Sigmoid colon (tissue), 4 donors: ENCODE results near the gene CR2.

Experiments
- CTCF ChIP-seq, 4 experiments: fragments of 450-650 bp in 3 of 4; fragments of 200-600 bp in 1 of 4; IDR thresholded peaks; one replicate each; pipeline ENCODE4 v1.5.1; 2016 to 2019; ENCODE audit warnings: antibody characterized with exemption in 4 of 4, mild to moderate bottlenecking in 3 of 4, moderate library complexity in 2 of 4
- EP300 ChIP-seq, 4 donors: sonication (generic); formaldehyde crosslinking; IDR thresholded peaks; one replicate each; pipeline ENCODE4 v1.6.1; 2017; ENCODE audit warnings: antibody characterized with exemption in 4 of 4
- POLR2A ChIP-seq, 2 donors: fragments of 450-650 bp; IDR thresholded peaks; one replicate each; pipeline ENCODE4 v1.6.1; 2016; ENCODE audit warnings: antibody characterized with exemption in 2 of 2, mild to moderate bottlenecking in 2 of 2, moderate library complexity in 2 of 2

- TF ChIP-seq POLR2A (IDR thresholded peaks at IDR 0.05) (no peak), EP300 (IDR thresholded peaks at IDR 0.05) (no peak), CTCF (IDR thresholded peaks at IDR 0.05) (no peak)
Observed at GRCh38 chr1:207503950-207504349, 49.8 kb downstream of the CR2 start.
